Activated naive CD8-positive, alpha-beta T cell treated with anti-CD3 and anti-CD28 coated beads, Interleukin-2, amount 10 ng/mL, durations not matched to agents 7 days and 5 days (primary cell): ENCODE measurements around the gene TMEM273. TPM values are rescaled to one million over a fixed set of nuclear protein-coding genes. Genes with fewer than 3 reads are reported as not detected.
A peak's percentile ranks its signal among the peaks of the same experiment; 100 is the strongest.

Source experiments
- ATAC-seq: fragments of 150-1000 bp; cut with Tn5 transposase; one replicate; pipeline ENCODE4 v1.10.0; 2021; ENCODE audit warnings: low read depth, moderate library complexity
- POLR2A ChIA-PET: fragments of 350-600 bp; sonication (Branson Sonifier 250); formaldehyde crosslinking; loops from one replicate; lab custom pipeline; 2021; ENCODE audit warnings: antibody characterized with exemption; lab: Charles Lee
- DNase-seq: peaks from one replicate; pipeline ENCODE4 v3.0.0; 2021
- H3K27ac Mint-ChIP-seq: one replicate; pipeline ENCODE4 v1.8.0; 2022; ENCODE audit warnings: mild to moderate bottlenecking, mixed read lengths
- H3K27me3 Mint-ChIP-seq: one replicate; pipeline ENCODE4 v1.8.0; 2022; ENCODE audit warnings: mild to moderate bottlenecking, moderate library complexity, mixed read lengths
- H3K36me3 Mint-ChIP-seq: one replicate; pipeline ENCODE4 v1.8.0; 2021; ENCODE audit warnings: mild to moderate bottlenecking, mixed read lengths
- H3K4me1 Mint-ChIP-seq: one replicate; pipeline ENCODE4 v1.8.0; 2021; ENCODE audit warnings: mixed read lengths
- H3K4me3 Mint-ChIP-seq: one replicate; pipeline ENCODE4 v1.8.0; 2022; ENCODE audit warnings: mild to moderate bottlenecking, moderate library complexity, mixed read lengths
- H3K9me3 Mint-ChIP-seq: one replicate; pipeline ENCODE4 v1.8.0; 2021; ENCODE audit warnings: mixed read lengths
- total RNA-seq, 2 experiments: library from RNA; stranded (reverse); gene quantifications; one replicate each; pipeline ENCODE4 v1.2.3, GENCODE V29; 2021

The TMEM273 gene
- total RNA-seq, 2 experiments from 2014 or later: 11.2 to 12.3 TPM

GRCh38 chr10:49160814-49161213 lies 27.4 kb downstream of the TMEM273 start:
- POLR2A ChIA-PET: no interaction called here
- ATAC-seq: no peak

GRCh38 chr10:49160110-49160509 lies 28.1 kb downstream of the TMEM273 start:
- Mint-ChIP-seq H3K9me3 (no peaks in the 10 kb centered on the region), H3K36me3 (peaks cover 9% of the 10 kb centered on the region)

More at GRCh38 chr10:49160814-49161213, 27.4 kb downstream of the TMEM273 start:
- peaks cover 22% of the 10 kb centered on the region for H3K27me3 Mint-ChIP-seq
- no peaks in the 10 kb centered on the region for H3K9me3 Mint-ChIP-seq
- no peak overlapping the region for H3K27ac Mint-ChIP-seq
- H3K4me1 Mint-ChIP-seq: peaks cover 35% of the 10 kb centered on the region
- no peak overlapping the region for H3K4me3 Mint-ChIP-seq
- peaks cover 8% of the 10 kb centered on the region for H3K36me3 Mint-ChIP-seq
- no peak for DNase-seq

GRCh38 chr10:49158915-49159314 lies 29.3 kb downstream of the TMEM273 start:
- Mint-ChIP-seq H3K4me1 (peaks cover 28% of the 10 kb centered on the region), H3K27ac (no peak overlapping the region), H3K27me3 (peaks cover 22% of the 10 kb centered on the region), H3K9me3 (no peaks in the 10 kb centered on the region), H3K4me3 (no peak overlapping the region), H3K36me3 (peaks cover 9% of the 10 kb centered on the region)
- DNase-seq: no peak
- POLR2A ChIA-PET: no interaction called here
- ATAC-seq: no peak

More at GRCh38 chr10:49160110-49160509, 28.1 kb downstream of the TMEM273 start:
- ATAC-seq (no peak), DNase-seq (no peak)
- H3K4me3 Mint-ChIP-seq: no peak overlapping the region
- H3K27me3 Mint-ChIP-seq: peaks cover 22% of the 10 kb centered on the region
- H3K27ac Mint-ChIP-seq: no peak overlapping the region
- POLR2A ChIA-PET: no interaction called here
- H3K4me1 Mint-ChIP-seq: peaks cover 35% of the 10 kb centered on the region

- peak overlapping the region; percentile 18 for H3K4me3 Mint-ChIP-seq
- H3K27me3 Mint-ChIP-seq: peaks cover 22% of the 10 kb centered on the region
- H3K9me3 Mint-ChIP-seq: no peaks in the 10 kb centered on the region
- peaks cover 28% of the 10 kb centered on the region for H3K4me1 Mint-ChIP-seq
- ATAC-seq (no peak), DNase-seq (no peak)
- peaks cover 9% of the 10 kb centered on the region for H3K36me3 Mint-ChIP-seq
- POLR2A ChIA-PET: no interaction called here
- H3K27ac Mint-ChIP-seq: no peak overlapping the region
Observed at GRCh38 chr10:49158404-49158803, 29.8 kb downstream of the TMEM273 start.

- Mint-ChIP-seq H3K4me1 (peaks cover 28% of the 10 kb centered on the region), H3K9me3 (no peaks in the 10 kb centered on the region), H3K27me3 (peaks cover 23% of the 10 kb centered on the region), H3K36me3 (peaks cover 9% of the 10 kb centered on the region), H3K4me3 (peak overlapping the region; percentile 28), H3K27ac (peak overlapping the region; percentile 62)
- DNase-seq (no peak), ATAC-seq (peak; percentile 63)
- POLR2A ChIA-PET: no interaction called here
Observed at GRCh38 chr10:49157229-49157628, 31.0 kb downstream of the TMEM273 start.

GRCh38 chr10:49154641-49155040 lies 33.5 kb downstream of the TMEM273 start:
- ATAC-seq (no peak), DNase-seq (no peak)
- Mint-ChIP-seq H3K36me3 (peaks cover 9% of the 10 kb centered on the region), H3K4me3 (no peak overlapping the region), H3K27me3 (peaks cover 12% of the 10 kb centered on the region), H3K27ac (no peak overlapping the region), H3K9me3 (no peaks in the 10 kb centered on the region), H3K4me1 (peaks cover 27% of the 10 kb centered on the region)
- POLR2A ChIA-PET: no interaction called here

- POLR2A ChIA-PET: no interaction called here
Observed at GRCh38 chr10:49153971-49154370, 34.2 kb downstream of the TMEM273 start.

GRCh38 chr10:49153115-49153514 lies 35.1 kb downstream of the TMEM273 start:
- Mint-ChIP-seq H3K4me3 (no peak overlapping the region), H3K27ac (no peak overlapping the region), H3K9me3 (peaks cover 5% of the 10 kb centered on the region), H3K4me1 (peaks cover 23% of the 10 kb centered on the region), H3K36me3 (peaks cover 9% of the 10 kb centered on the region), H3K27me3 (peaks cover 7% of the 10 kb centered on the region)
- DNase-seq (no peak), ATAC-seq (no peak)
- POLR2A ChIA-PET: no interaction called here

More at GRCh38 chr10:49153971-49154370, 34.2 kb downstream of the TMEM273 start:
- Mint-ChIP-seq H3K9me3 (no peaks in the 10 kb centered on the region), H3K36me3 (peaks cover 9% of the 10 kb centered on the region), H3K4me3 (no peak overlapping the region), H3K27me3 (peaks cover 8% of the 10 kb centered on the region), H3K27ac (no peak overlapping the region), H3K4me1 (peaks cover 27% of the 10 kb centered on the region)
- ATAC-seq (no peak), DNase-seq (no peak)

GRCh38 chr10:49152663-49153062 lies 35.5 kb downstream of the TMEM273 start:
- POLR2A ChIA-PET: no interaction called here
- DNase-seq: no peak
- Mint-ChIP-seq H3K27me3 (peaks cover 9% of the 10 kb centered on the region), H3K4me1 (peaks cover 21% of the 10 kb centered on the region), H3K9me3 (peaks cover 6% of the 10 kb centered on the region), H3K4me3 (no peak overlapping the region), H3K27ac (no peak overlapping the region), H3K36me3 (peaks cover 7% of the 10 kb centered on the region)
- ATAC-seq: no peak

GRCh38 chr10:49152037-49152436 lies 36.2 kb downstream of the TMEM273 start:
- peaks cover 9% of the 10 kb centered on the region for H3K9me3 Mint-ChIP-seq
- peaks cover 9% of the 10 kb centered on the region for H3K27me3 Mint-ChIP-seq
- H3K4me1 Mint-ChIP-seq: peaks cover 14% of the 10 kb centered on the region
- POLR2A ChIA-PET: no interaction called here
- no peak overlapping the region for H3K4me3 Mint-ChIP-seq
- DNase-seq: no peak
- H3K27ac Mint-ChIP-seq: no peak overlapping the region
- peaks cover 6% of the 10 kb centered on the region for H3K36me3 Mint-ChIP-seq
- ATAC-seq: no peak

GRCh38 chr10:49151481-49151880 lies 36.7 kb downstream of the TMEM273 start:
- ATAC-seq: no peak
- Mint-ChIP-seq H3K4me3 (no peak overlapping the region), H3K36me3 (peaks cover 3% of the 10 kb centered on the region), H3K4me1 (peaks cover 9% of the 10 kb centered on the region), H3K9me3 (peaks cover 9% of the 10 kb centered on the region), H3K27me3 (peaks cover 9% of the 10 kb centered on the region), H3K27ac (no peak overlapping the region)
- DNase-seq: no peak
- POLR2A ChIA-PET: no interaction called here

- Mint-ChIP-seq H3K4me1 (peaks cover 5% of the 10 kb centered on the region), H3K27ac (no peak overlapping the region), H3K9me3 (peaks cover 9% of the 10 kb centered on the region), H3K36me3 (peaks cover 1% of the 10 kb centered on the region), H3K4me3 (no peak overlapping the region), H3K27me3 (peaks cover 11% of the 10 kb centered on the region)
- DNase-seq (no peak), ATAC-seq (peak; percentile 26)
- POLR2A ChIA-PET: no interaction called here
Observed at GRCh38 chr10:49151025-49151445, 37.2 kb downstream of the TMEM273 start.

- ATAC-seq (no peak), DNase-seq (no peak)
- peaks cover 1% of the 10 kb centered on the region for H3K36me3 Mint-ChIP-seq
- POLR2A ChIA-PET: no interaction called here
- no peak overlapping the region for H3K27ac Mint-ChIP-seq
- peaks cover 16% of the 10 kb centered on the region for H3K27me3 Mint-ChIP-seq
- H3K9me3 Mint-ChIP-seq: peaks cover 9% of the 10 kb centered on the region
- no peak overlapping the region for H3K4me3 Mint-ChIP-seq
- H3K4me1 Mint-ChIP-seq: peaks cover 5% of the 10 kb centered on the region
Observed at GRCh38 chr10:49150426-49150825, 37.8 kb downstream of the TMEM273 start.

GRCh38 chr10:49149881-49150280 lies 38.3 kb downstream of the TMEM273 start:
- Mint-ChIP-seq H3K36me3 (no peaks in the 10 kb centered on the region), H3K27me3 (peaks cover 16% of the 10 kb centered on the region), H3K4me3 (no peak overlapping the region), H3K27ac (no peak overlapping the region), H3K4me1 (peaks cover 5% of the 10 kb centered on the region), H3K9me3 (peaks cover 9% of the 10 kb centered on the region)
- POLR2A ChIA-PET: no interaction called here
- ATAC-seq (no peak), DNase-seq (no peak)
